ENCODE results near the gene TAF15.

TAF15 gene

DNA sequence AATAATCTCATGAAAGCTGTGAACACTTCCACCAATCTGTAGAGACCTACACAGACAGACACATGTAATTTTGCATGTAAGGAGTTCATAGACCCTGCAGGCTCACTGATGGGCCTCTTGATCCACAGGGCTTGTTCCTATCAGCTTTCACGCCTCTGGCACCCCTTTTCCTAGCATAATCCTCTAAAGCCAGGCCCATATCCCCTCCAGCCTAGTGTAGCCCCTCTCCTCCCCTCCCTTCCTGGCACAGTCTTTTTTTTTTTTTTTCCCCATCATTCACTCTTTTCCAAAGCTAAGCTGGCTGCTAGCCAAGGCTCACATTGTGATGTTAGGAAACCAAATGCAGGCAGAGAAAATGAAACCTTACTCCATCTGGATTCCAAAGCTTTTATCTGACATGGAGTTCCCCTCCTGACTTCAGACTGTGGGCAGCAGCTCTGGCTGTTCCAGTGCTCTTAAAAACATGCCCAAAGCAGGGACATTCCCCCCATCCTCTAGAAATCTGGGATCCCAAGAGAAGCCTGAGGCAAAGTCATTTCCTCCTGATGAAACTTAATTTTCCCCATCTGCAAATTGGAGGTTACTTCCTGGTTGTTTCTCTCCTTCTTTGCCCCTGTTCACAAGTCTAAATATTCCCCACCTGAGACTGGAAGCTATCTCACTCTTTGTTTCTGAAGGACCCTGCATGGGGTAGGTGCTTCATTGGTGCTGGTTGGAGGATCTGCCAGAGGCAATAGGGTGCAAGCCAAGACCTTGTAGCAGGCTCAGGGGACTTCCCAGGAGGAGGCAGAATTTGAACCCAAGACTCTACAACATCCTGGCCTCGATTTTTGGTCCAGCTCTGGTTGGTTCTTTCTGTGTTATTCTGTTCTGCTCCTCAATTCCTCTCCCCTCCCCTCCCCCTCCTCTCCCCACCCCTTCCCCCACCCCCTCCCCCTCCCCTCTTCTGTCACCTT lies 80.8 kb downstream of the TAF15 start:
- no peak overlapping the region for H3K4me3 ChIP-seq (ENCODE audit: control insufficient read depth, low read depth, low read length)
- peak; percentile 57 for DNase-seq (ENCODE audit: low read depth)

DNA sequence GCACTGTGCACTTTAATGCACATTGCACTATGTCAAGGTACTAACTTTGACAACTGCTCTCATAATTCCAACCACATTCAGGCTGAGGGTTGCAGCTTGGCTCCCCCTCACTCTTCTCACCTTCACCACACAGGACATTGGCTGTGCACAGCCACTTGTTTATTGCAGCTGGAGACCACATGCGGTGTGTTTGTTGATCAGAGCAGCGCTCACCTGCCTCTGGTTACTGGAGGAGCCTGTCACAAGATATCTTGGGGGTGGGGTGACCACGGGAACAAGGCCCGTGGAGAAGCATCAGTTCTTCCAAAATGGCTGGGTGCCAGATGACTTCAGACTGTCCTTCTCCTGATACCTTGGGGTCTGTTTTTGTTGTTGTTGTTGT lies 81.5 kb downstream of the TAF15 start:
- no peak for DNase-seq (ENCODE audit: low read depth)
- TF ChIP-seq, protein P1, sequence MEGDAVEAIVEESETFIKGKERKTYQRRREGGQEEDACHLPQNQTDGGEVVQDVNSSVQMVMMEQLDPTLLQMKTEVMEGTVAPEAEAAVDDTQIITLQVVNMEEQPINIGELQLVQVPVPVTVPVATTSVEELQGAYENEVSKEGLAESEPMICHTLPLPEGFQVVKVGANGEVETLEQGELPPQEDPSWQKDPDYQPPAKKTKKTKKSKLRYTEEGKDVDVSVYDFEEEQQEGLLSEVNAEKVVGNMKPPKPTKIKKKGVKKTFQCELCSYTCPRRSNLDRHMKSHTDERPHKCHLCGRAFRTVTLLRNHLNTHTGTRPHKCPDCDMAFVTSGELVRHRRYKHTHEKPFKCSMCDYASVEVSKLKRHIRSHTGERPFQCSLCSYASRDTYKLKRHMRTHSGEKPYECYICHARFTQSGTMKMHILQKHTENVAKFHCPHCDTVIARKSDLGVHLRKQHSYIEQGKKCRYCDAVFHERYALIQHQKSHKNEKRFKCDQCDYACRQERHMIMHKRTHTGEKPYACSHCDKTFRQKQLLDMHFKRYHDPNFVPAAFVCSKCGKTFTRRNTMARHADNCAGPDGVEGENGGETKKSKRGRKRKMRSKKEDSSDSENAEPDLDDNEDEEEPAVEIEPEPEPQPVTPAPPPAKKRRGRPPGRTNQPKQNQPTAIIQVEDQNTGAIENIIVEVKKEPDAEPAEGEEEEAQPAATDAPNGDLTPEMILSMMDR (IDR thresholded peaks at IDR 0.05; ENCODE audit: control insufficient read depth, insufficient read depth, low read depth, low read length, missing control alignments) = no peak

More for the DNA sequence above, 80.8 kb downstream of the TAF15 start:
- TF ChIP-seq, protein P1 (IDR thresholded peaks at IDR 0.05; ENCODE audit: control insufficient read depth, insufficient read depth, low read depth, low read length, missing control alignments) = no peak

DNA sequence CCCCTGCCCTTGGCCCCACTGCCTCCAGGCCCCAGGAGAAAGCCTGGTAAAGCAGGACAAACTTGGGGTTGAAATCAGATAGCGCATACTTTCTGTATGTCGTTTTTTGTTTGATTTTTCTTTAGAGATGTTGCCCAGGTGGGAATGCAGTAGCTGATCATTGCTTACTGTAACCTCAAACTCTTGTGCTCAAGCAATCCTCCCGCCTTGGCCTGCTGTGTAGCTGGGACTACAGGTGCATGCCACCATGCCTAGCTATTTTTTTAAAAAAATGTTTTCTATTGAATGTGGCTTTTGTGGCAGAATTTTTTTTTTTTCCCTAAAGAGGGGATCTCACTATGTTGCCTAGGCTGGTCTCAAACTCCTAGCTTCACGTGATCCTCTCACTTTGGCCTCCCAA lies 82.0 kb downstream of the TAF15 start:
- no peak overlapping the region for H3K4me3 ChIP-seq (ENCODE audit: control insufficient read depth, low read depth, low read length)
- TF ChIP-seq, protein P1 (IDR thresholded peaks at IDR 0.05; ENCODE audit: control insufficient read depth, insufficient read depth, low read depth, low read length, missing control alignments) = no peak
- DNase-seq (ENCODE audit: low read depth) = no peak

More for the DNA sequence above, 81.5 kb downstream of the TAF15 start:
- no peak overlapping the region for H3K4me3 ChIP-seq (ENCODE audit: control insufficient read depth, low read depth, low read length)

DNA sequence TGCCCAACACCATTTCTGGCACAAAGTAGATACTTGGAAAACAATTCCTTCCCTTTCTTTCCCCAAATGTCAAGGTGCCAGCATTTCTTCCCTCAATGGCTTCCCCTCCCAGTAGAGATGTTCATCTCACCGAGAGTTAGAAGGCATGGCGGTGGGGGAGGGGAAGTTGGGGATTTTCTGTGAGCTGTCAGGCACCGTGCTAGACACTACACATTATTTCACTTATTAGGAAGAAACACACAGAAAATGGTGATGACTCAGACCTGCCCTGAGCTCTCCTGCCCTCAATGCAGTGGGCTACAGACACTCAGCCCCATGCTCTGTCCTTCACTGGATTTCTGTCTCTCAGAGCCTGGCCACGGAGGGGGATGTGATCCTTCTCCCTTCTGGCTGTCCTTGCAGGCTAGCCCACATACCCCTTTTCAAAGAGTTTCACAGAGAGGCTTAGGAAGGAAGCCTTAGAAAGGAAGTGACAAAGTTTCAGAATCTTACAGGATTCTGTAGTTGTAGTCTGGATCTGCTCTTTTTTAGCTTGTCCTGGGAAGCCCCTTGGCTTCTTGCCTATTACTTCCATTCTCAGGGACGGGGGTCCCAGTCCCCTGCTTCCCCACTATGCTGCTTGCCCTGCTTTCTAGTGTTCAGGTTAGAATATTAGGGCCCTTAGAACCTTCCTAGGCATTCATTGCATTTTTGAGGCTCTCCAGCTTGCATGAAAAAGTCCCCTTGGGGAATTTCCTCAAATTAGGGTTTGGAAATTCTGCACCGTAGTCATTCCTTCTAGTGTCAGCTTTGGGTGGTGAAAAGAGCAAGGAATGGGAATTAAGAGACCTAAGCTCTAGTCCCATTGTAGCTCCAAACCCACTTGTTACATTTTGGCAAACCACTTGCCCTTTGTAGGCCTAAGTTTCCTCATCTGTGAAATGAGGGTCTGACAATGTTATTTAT lies 83.1 kb downstream of the TAF15 start:
- TF ChIP-seq, protein P1 (IDR thresholded peaks at IDR 0.05; ENCODE audit: control insufficient read depth, insufficient read depth, low read depth, low read length, missing control alignments) = no peak
- no peak overlapping the region for H3K4me3 ChIP-seq (ENCODE audit: control insufficient read depth, low read depth, low read length)
- DNase-seq (ENCODE audit: low read depth) = no peak

DNA sequence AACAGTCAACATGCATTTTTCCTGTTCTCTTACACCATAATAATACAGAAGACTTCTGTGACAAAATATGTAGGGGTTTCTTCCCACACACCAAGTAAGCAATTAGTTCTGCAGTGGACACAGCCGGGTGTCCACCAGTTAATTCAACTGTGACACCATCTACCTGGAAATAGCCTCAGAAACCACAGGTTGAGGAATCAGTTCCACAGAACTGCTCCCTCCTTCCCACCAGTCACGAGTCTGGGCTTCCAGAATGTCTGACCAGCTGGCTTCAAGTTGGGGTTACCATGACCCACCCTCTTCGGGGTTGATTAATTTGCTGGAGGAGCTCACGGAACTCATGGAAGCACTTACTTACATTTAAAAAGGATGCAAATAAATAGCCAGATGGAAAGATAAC lies 84.5 kb downstream of the TAF15 start:
- no peak overlapping the region for H3K4me3 ChIP-seq (ENCODE audit: control insufficient read depth, low read depth, low read length)
- no peak for DNase-seq (ENCODE audit: low read depth)
- TF ChIP-seq, protein P1 (IDR thresholded peaks at IDR 0.05; ENCODE audit: control insufficient read depth, insufficient read depth, low read depth, low read length, missing control alignments) = no peak

DNA sequence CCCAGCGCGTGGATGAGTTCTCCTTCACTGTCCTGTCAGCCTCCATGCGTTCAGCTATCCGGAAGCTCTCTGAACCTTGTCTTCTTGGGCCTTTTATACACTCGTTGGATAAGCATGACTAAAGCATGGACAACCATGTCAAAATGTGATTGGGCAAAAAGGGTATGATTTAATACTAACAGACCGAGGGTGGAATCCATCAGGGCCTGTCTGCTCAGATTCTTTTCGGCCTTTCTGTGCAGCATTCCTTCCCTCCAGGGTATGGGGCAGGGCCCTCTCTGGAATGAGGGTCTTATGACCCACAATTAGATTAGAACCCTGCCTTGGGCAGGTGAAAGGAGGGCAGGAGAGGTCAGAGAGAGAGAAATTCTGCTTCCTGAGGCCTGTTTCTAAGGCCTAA lies 84.9 kb downstream of the TAF15 start:
- no peak overlapping the region for H3K4me3 ChIP-seq (ENCODE audit: control insufficient read depth, low read depth, low read length)
- no peak for DNase-seq (ENCODE audit: low read depth)
- TF ChIP-seq, protein P1 (IDR thresholded peaks at IDR 0.05; ENCODE audit: control insufficient read depth, insufficient read depth, low read depth, low read length, missing control alignments) = no peak
